GM18520 (cell line): ENCODE results near the gene BLID.

Experiments used
- ATAC-seq: cut with Tn5 transposase; IDR thresholded peaks from one replicate; pipeline ENCODE4 v1.9.1; 2021; ENCODE audit not compliant: unreplicated experiment

Gene BLID

DNA sequence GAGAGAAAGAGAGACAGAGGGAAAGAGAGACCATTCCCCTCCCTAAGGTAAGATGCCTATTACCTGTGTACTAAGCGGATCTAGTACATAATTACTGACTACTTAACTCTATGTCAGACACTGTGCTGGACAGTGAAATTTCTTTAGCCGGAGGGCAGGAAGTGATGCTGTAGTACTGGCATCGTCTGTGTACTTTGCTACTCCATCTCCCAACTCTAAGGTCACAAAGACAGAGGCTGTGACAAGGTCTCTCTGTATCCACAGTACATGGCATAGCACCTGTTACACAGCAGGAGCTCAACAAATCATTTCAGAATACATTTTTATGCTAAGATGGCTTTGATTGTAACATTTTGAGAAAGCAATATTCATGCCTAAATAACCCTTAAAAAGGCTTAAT is 9.0 kb downstream of the BLID start:
- no peak for ATAC-seq

DNA sequence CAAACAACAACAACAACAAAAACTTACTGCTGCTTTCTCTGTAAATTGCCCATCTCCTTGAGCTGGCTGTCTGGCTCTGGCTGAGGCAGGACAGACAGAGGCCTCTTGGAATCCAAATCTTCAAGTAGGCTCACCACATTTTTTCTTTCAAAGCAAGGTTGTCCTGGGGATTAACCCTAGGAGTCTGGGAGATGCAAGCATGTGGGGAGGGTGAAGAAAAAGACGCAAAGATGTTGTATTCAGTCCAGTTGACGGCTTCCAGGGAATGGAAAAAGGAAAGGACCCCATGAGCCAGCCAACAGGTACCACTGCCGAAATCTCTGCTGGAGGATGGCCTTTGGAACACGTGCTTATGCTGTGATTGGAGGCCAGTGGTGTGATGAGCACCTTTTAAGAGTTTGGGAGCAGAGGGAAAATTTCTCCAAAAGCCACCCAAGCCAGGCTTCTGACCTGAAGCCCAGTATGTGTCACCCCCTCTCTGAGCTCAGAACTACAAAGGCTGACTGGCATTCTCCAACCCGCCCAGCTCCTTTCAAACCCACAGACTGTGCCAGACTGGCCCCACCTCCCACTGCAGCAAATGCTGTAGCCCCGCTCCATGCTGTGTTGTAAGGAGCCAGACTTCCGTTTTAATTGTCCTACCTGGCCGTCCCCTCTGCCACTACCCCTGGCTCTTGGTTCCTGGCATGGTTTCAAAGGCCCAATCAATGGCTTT is 10.8 kb downstream of the BLID start:
- no peak for ATAC-seq

DNA sequence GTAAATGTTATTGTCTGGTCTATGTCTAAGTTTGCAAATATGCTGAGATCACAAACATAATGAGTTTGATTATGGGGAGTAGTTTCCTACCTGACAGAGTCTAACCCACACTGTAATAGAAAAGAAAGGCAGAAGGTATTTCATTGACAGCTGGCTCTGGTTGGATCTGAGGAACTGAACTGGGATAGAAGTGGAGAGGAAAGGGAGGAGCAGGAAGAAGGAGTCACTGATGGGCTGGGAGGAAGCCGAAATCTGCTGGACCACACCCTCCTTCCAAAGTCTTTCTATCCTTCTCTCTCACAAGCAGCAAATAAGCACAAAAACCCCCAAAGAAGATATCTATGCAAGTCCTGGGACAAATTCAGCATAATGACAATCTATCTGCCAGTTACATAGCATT is 11.7 kb downstream of the BLID start:
- no peak for ATAC-seq

DNA sequence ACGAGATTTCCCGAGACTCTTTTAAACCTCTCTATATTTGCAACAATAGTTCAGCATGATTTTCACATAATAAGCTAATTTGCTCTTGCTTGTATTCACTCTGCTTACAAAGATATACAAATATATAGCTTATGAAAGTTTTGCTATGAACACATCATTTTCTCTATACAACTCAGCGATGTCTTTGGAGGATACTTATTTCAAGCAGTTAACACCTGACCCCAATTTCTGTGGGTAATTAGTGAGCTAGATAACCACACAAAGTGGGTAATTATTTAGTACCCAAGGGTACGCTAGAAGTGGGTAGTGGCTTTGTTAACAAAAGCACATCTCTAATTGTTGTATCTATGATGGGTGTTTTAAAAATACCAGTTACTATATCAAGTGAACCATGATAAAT is 12.3 kb downstream of the BLID start:
- no peak for ATAC-seq

DNA sequence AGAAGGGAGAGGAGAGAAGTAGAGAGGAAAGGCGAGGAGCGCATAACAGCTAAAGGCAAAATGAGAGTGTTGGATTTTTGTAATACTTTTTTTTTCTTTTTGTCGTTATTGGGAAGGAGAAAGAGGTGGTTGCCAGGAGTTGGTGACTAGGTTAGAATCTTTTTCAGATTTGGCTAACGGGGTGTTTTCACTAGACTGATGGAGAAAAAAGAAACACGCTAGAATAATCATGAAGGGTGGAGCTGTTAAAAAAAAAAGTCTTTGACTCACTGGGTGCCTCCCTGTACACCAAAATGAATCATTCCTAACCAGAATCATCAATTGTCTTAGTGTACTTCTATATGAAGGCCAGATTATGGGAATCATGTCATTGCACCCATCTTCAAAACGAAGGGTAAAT is 12.7 kb downstream of the BLID start:
- no peak for ATAC-seq

DNA sequence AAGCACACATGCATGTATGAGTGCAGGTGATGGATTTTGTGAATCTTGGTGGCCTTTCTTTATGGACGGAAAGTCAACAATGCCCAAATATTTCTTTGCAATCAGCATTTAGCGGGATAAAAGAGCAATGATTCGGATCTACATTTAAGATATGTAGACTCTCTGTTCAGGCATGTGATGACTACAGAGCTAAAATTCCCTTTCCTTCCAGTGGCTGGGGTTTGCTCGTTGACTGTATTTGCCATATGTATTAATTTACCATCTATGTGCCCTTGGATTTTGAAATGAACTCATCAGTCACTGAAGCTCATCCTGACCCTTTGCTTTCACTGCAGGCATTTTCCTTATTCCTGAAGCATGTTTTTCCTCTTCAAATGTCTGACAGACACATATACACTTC is 13.6 kb downstream of the BLID start:
- no peak for ATAC-seq

DNA sequence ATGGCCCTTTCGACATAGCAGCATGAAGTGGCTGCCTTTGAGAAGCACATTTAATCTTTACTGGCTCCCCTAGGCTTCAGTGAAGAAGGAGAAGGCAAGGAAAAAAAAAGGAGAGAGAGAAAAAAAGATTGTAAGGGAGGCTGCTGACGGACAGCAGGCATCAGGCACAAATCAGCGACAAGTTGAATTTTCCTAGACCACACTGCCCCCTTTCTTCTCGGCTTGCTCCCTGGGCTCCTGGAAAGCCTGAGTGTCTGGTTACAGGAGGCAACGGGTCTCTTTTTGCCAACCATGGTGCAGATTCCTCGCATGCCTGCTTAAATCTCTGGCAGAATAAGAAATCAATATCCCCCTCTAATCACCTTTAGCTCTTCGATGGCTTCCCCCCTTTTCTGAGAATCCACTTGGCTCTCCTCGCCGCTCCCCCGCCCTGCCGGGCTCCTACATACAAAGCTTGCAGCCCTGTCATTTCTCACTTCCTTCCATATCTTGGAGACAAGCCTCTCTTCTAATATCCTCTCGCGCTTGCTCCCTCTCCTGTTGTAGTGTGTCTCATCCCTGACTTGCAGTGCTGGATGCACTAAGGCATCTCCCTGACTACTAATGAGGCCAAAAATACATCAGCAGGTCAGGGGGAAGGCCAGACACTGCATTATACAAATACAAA is 14.3 kb downstream of the BLID start:
- ATAC-seq = no peak

DNA sequence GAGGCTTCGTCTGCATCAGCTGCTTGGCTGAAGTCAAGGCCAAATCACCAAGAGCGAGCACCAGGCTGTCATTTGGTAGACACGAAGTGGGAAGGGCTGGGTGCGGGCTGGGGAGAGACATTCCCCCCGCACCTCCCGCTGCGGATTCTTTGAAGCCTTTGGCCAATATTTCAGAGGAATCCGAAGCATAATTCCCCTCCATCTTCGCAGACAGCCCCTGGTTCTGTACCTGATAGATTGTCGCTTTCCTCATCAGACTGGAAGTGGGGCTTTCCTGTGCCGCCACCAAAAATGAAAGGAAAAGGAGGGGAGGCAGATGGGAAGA is 15.3 kb downstream of the BLID start:
- ATAC-seq = no peak

DNA sequence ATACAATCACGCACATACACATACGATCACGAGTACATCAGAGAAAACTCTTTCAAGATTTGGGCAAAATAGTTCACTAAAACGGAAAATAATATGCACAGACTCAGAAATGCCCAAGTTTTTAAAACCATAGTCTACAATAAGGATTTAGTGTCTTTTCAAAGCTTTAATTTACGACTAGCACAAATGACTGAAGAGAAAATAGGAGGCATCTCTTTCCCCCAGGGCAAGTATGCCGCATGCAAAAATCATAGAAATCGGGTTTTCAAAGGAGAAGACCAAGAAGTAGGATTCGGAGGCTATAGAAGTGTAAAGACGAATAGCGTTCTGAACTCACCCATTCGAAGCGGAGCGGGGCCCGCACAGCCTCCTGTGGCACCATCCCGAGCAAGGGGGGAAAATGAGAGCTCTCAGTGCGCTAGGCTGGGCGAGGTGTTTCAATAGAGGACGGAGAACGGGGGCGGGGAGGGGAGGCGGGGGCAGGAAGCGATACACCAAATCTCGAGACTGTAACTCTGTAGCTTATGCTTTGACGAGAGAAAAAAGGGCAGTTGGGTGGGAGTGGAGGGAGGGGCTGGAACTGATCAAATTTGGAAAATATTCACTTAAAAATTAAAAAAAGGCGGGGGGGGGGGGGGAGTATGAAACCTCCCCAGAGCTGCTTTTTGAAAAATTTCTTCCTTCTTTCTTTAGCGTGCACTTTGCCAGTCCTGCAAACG is 15.8 kb downstream of the BLID start:
- ATAC-seq = no peak

DNA sequence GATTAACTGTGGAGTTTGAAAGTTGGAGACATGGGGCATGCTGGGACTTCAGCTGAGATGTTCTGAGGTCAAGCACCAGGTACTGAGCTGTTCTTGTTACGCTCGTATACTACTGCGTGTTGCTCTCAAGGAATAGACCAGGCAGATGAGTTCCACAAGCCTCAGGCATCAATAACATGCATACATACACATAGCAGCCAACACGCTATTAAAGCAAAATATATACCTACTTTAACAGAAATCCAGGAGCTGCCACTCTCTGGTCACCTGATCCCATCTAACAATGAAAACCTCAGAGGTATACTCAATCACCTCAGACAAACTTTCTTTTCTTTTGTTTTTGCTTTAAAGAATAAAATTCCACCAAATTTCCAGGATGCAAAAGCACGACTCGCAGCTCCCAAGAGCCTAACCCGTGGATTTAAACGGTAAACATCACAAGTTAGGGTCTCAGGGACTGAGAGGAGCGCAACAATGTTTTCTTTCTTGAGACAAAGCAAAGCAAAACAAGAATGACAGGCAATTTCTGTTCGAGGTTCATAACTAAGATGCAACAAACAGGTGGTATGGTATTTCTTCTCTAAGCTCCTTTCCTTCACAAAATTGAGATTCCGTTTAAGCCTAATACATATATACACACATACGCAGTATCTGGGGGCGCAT is 16.5 kb downstream of the BLID start:
- no peak for ATAC-seq

DNA sequence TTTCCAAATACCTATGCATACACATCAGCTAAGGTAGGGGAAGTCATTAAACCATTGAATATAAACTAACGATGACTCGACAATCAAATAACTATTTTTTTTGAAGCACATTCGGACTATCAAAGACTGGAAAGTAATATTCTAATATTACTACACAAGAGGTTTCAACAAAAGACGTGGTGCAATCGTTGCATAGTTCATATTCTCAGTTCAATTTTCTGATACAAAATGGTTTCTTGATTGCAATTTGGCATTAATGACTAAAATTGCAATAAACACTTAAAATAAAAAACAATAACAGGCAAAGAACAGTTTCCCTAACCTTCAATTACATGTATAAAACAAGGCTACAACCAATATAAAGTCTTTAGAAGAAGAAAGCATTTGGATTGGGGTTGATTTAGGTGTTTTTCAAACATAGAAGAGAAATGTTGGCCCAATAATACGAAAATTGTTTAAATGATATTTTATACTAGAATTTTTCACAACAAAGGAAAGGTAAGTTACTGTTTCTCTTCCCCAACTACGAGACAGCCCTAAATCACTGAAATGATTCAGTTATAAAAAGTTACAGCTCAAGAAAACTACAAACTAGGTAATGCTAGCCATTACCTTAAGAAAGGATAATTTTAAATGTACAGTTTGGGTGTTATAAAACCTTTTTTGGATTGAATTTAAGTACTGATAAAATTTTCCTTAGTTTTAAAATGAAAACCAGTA is 17.6 kb downstream of the BLID start:
- no peak for ATAC-seq

DNA sequence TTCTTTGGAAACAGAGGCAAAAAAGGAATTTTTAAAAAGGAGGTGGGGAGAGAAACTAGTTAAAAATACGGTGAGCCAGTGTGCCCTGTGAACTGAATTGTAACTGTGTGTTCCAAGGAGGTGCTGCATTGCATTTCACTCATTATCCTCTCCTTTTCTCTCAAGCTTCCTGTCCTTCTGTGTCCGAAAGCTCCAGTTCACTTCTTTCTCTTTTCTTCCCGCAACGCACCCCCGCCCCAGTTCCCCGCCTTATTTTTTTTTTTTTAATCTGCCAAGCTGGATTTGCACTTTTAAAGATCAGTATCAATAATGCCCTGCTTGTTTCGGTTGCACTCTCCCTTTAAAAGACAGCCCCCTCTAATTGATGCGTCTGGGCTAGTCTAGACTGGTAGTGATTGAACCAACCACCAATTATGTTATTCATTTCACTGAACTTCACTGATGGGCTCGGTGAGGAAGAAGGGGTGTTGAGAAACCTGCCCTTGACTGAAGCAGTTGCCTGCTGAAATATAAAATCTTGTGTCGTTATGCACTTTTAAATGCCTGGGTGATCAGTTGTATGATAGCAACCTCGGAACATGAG is 18.5 kb downstream of the BLID start:
- no peak for ATAC-seq

DNA sequence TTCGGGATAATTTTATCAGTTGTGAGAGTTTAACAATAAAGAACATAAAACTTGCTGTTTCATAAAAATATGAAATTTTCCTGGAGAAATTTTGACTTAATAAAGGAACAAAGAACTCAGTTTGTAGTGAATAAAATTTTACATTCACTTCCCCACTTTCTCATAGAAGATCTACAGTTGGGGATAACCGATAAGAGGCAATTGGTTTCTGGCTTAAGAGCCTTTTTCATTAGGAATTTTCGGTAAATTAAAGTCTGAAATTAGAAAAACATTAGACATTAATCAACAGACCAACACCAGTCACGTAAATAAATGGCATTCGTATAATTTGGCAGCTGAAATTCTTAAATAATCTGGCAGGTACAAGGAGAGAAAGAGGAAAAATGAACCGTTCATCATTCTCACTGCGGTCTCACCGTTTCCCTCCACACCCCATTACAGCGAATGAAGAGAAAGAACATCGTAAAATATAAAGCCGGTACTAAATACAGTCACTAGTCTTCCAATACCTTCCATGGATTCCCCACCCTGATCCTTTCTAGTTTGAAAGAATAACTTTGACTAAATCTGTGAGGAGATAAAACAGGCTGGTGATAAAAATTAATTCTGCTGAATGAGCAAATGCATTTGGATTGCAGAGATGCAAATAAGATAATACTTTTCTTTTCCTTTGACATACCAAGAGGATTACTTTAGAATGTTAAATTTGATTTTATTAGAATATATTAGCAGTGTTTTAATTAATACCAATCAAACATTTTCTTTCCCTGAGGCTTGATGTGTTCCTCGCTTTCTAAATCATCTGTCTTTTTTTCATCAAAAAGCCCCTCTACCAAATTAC is 19.5 kb downstream of the BLID start:
- no peak for ATAC-seq

DNA sequence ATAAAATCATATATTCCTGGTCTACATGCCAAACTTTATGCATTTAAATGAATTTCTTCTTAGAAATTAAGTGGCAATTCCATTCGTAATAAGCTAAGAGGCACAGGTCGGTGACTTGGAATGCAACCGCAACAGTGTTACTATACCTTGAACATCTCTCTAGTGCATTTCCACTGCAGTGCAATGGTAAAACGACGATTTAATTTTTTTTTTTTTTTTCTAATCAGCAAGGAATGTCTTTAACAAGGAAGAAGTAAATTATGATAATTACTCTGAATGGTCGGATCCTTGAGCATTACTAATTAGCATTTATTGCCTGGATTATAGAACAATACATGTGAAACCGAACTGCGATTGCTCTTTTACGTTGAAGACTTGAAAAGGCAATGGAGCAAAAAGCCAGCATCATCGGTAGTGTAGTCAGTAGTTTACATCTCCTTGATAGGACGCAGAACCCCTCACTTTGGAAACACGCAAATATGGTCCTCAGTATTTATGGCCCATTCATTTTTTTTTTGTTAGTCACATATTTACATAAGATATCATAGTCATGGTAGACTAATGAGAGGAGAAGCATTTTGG is 20.2 kb downstream of the BLID start:
- ATAC-seq = no peak

DNA sequence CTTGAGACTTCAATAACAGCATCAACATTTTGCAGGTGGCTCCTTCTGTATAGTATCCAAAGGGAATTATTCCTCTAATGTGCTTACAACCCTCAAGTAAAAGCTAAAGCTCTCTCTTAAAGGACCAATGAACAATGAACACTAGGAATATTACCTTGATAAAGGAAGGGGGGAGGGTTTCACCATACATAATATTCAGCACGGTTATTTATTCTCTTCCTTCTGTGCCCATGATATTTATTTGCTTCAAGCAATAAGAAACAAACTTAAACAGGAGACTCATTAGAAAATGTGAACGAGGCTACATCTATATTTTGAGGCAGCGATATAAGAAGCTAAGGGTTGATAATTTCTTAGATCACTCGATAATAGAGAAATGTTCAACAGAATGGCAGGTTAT is 21.2 kb downstream of the BLID start:
- no peak for ATAC-seq

DNA sequence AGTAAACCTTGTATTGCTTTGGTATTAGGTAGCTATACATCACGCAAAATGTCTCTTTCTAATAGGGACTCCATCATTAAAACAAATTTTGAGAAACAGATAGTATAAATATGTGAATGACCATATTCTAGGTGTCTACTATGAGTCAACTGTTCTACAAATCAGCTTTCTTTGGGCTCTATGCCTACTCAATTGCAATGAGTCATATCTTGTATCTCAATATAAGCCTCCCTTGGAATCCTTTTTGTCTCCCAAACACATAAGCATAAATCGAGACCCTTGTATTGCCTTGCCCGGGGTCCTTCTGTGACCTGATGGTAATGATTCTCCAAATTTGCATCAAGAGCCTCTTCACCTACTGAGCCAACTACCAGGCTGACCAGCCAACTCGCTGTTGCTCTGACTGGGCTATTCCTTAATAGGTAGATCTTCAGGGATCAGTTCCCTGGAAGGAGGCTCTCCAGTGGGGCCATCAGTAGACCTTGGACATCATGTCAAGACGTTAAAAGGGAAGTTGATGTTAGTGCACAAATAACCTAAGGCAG is 22.2 kb downstream of the BLID start:
- ATAC-seq = no peak

DNA sequence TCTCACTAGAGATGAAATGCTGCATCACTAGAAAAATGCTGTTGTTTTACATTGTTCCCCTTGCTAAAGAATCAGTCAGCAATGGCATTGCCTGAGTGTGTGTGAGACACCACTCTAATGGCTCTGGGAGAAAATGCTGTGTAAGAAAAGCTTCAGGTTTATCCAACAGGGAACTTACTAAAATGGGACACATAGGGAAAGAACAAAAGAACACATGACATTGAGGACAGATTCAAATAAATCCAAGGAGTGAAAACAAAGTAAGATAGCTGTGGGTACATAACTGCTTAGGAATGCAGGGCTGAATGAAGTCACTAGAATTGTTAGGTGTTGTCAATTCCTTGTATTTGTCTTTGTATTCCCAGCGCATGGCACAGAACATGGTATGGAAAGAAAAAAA is 24.2 kb downstream of the BLID start:
- no peak for ATAC-seq

DNA sequence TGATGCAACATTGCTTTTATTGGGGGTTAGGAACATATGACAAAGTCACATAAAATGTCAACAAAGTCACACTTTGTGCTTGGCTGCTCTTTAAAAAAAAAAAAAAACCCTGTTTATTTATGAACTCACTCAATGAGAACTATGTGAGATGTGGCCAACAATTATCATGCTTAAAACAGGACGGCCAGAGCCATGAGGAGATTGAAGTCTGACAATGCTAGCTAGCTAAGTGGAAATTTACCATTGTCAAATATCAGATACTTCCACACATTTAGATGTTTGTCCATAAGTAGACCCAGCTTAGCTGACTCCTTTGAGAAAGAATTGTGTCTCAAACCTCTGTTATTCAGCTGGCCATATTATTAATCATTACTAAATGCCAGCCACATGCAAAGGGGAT is 26.9 kb downstream of the BLID start:
- ATAC-seq = no peak

DNA sequence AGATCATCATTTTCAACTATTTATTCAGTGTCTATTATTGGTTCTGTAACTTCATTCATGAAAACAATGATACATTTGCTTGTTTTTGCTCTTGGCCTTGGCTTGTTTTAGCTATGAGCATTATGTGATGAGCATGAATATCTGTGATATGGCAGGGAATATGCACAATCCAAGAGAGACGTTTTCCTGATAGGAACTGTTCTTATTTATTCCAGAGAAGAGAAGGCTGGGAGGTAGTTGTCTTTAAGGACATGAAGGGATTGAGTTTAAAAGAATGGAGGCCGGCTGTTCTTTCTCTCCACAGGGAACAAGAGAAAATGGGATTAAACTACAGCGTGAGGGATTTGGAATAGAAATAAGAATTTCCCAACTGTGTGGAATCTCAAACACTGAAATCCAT is 30.3 kb downstream of the BLID start:
- ATAC-seq = no peak
